HepG2 (cell line): ENCODE data around the gene ONECUT2. TPM values are rescaled to one million over a fixed set of nuclear protein-coding genes. Genes with fewer than 3 reads are reported as not detected.

Experiments used
- ATF7 ChIP-seq, 2 experiments: fragments of 450-650 bp in 1 of 2; sonication (generic) in 1 of 2; formaldehyde crosslinking in 1 of 2; IDR thresholded peaks; 2 replicates each; pipeline versions ENCODE4 v1.4.0 to v1.6.1; 2016 to 2020; ENCODE audit warnings: antibody characterized with exemption in 1 of 2, mild to moderate bottlenecking in 1 of 2, missing genetic modification reagents in 1 of 2
- BORCS8-MEF2B ChIP-seq: sonication (generic); formaldehyde crosslinking; IDR thresholded peaks from 2 replicates; pipeline ENCODE4 v1.8.0; 2022; ENCODE audit warnings: mild to moderate bottlenecking, missing genetic modification reagents
- FOXK2 ChIP-seq: fragments of 450-650 bp; IDR thresholded peaks from 2 replicates; pipeline ENCODE4 v1.6.1; 2016
- KDM2A ChIP-seq: sonication (generic); formaldehyde crosslinking; IDR thresholded peaks from 2 replicates; pipeline ENCODE4 v1.4.0; 2020; ENCODE audit warnings: low read depth, missing genetic modification reagents, borderline replicate concordance
- MED8 ChIP-seq: sonication (generic); formaldehyde crosslinking; IDR thresholded peaks from 2 replicates; pipeline ENCODE4 v1.8.1; 2023; ENCODE audit warnings: mild to moderate bottlenecking, missing genetic modification reagents; ENCODE audit not compliant: insufficient replicate concordance
- NFIB ChIP-seq: sonication (generic); formaldehyde crosslinking; IDR thresholded peaks from 2 replicates; pipeline ENCODE4 v1.9.0; 2021; ENCODE audit warnings: missing genetic modification reagents, mild to moderate bottlenecking, borderline replicate concordance
- PAF1 ChIP-seq: IDR thresholded peaks from 2 replicates; pipeline ENCODE4 v1.6.1; 2016; ENCODE audit warnings: missing genetic modification reagents, missing compliant biosample characterization
- TAF15 ChIP-seq: fragments of 200-400 bp; formaldehyde crosslinking; IDR thresholded peaks from one replicate; pipeline ENCODE4 v1.6.1; 2018; ENCODE audit warnings: mild to moderate bottlenecking, low read depth, low read length; ENCODE audit not compliant: poor library complexity, severe bottlenecking
- ZNF577 ChIP-seq: sonication (generic); formaldehyde crosslinking; IDR thresholded peaks from 2 replicates; pipeline ENCODE4 v1.4.0; 2020; ENCODE audit warnings: mild to moderate bottlenecking, low read depth, missing genetic modification reagents, borderline replicate concordance
- ZNF749 ChIP-seq: sonication (generic); formaldehyde crosslinking; IDR thresholded peaks from 2 replicates; pipeline ENCODE4 v1.8.0; 2022; ENCODE audit warnings: mild to moderate bottlenecking, missing genetic modification reagents, moderate library complexity, borderline replicate concordance
- polyA plus RNA-seq, 8 experiments: library from polyadenylated mRNA; depleted of rRNA in 3 of 8; stranded (reverse) in 7 of 8; unstranded in 1 of 8; fragments of >200 nt; fragmentation: Illumina TruSeq in 4 of 8; extraction: Trizol in 4 of 8; gene quantifications; 2 replicates each; pipeline versions ENCODE4 v1.2.1 to v1.2.3, GENCODE V29; 2011 to 2016; ENCODE audit warnings: low read depth in 4 of 8, missing spikeins in 1 of 8, mixed read lengths in 1 of 8; ENCODE audit not compliant: insufficient read depth in 1 of 8
- total RNA-seq, 5 experiments: library from RNA; depleted of rRNA; stranded (reverse); fragments of >200 nt; fragmentation: Illumina TruSeq; extraction: Trizol; gene quantifications; 2 replicates each; pipeline ENCODE4 v1.2.3, GENCODE V29; 2016; ENCODE audit warnings: low read depth in 1 of 5
- TF ChIP-seq, protein P1 (sequence below): sonication (generic); formaldehyde crosslinking; IDR thresholded peaks from 2 replicates; pipeline ENCODE4 v1.8.0; 2022; ENCODE audit warnings: mild to moderate bottlenecking, missing genetic modification reagents; ENCODE audit not compliant: insufficient replicate concordance
- TF ChIP-seq, protein P2 (sequence below), 2 experiments: fragments of 450-650 bp in 1 of 2; sonication (generic) in 1 of 2; formaldehyde crosslinking in 1 of 2; IDR thresholded peaks; 2 replicates each; pipeline versions ENCODE4 v1.6.1 to v1.8.0; 2016 to 2022; ENCODE audit warnings: antibody characterized with exemption in 1 of 2, mild to moderate bottlenecking in 1 of 2, missing genetic modification reagents in 1 of 2
- TF ChIP-seq, protein P3 (sequence below): sonication (generic); formaldehyde crosslinking; IDR thresholded peaks from 2 replicates; pipeline ENCODE4 v1.4.0; 2020; ENCODE audit warnings: missing genetic modification reagents; ENCODE audit errors: not compliant biosample characterization
- TF ChIP-seq, protein P4 (sequence below): IDR thresholded peaks from 2 replicates; pipeline ENCODE4 v1.6.1; 2016; ENCODE audit warnings: low read depth

The ONECUT2 gene
- total and polyA plus RNA-seq, 2 of the 13 experiments (the other 11 are each of a cell fraction or from before 2014, with no cell fraction given): 3.0 to 3.2 TPM

DNA sequence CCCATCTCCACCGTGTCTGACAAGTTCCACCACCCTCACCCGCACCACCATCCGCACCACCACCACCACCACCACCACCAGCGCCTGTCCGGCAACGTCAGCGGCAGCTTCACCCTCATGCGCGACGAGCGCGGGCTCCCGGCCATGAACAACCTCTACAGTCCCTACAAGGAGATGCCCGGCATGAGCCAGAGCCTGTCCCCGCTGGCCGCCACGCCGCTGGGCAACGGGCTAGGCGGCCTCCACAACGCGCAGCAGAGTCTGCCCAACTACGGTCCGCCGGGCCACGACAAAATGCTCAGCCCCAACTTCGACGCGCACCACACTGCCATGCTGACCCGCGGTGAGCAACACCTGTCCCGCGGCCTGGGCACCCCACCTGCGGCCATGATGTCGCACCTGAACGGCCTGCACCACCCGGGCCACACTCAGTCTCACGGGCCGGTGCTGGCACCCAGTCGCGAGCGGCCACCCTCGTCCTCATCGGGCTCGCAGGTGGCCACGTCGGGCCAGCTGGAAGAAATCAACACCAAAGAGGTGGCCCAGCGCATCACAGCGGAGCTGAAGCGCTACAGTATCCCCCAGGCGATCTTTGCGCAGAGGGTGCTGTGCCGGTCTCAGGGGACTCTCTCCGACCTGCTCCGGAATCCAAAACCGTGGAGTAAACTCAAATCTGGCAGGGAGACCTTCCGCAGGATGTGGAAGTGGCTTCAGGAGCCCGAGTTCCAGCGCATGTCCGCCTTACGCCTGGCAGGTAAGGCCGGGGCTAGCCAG lies 1.2 kb downstream of the ONECUT2 start (continued):
- TF ChIP-seq, protein P1, sequence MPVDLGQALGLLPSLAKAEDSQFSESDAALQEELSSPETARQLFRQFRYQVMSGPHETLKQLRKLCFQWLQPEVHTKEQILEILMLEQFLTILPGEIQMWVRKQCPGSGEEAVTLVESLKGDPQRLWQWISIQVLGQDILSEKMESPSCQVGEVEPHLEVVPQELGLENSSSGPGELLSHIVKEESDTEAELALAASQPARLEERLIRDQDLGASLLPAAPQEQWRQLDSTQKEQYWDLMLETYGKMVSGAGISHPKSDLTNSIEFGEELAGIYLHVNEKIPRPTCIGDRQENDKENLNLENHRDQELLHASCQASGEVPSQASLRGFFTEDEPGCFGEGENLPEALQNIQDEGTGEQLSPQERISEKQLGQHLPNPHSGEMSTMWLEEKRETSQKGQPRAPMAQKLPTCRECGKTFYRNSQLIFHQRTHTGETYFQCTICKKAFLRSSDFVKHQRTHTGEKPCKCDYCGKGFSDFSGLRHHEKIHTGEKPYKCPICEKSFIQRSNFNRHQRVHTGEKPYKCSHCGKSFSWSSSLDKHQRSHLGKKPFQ (CRISPR knock-in tag): no peak
- TF ChIP-seq ZNF577 (no peak), ZNF749 (no peak), PAF1 (CRISPR knock-in tag) (no peak), ATF7 (IDR thresholded peaks at IDR 0.05) (no peak), ATF7 (CRISPR knock-in tag; IDR thresholded peaks at IDR 0.05) (no peak), FOXK2 (no peak), BORCS8-MEF2B (CRISPR knock-in tag) (no peak), TAF15 (no peak), KDM2A (0 out of 2 replicates have a peak, but pooled peaks have one; percentile 14), MED8 (CRISPR knock-in tag) (no peak), NFIB (CRISPR knock-in tag) (no peak)
- TF ChIP-seq, protein P2, sequence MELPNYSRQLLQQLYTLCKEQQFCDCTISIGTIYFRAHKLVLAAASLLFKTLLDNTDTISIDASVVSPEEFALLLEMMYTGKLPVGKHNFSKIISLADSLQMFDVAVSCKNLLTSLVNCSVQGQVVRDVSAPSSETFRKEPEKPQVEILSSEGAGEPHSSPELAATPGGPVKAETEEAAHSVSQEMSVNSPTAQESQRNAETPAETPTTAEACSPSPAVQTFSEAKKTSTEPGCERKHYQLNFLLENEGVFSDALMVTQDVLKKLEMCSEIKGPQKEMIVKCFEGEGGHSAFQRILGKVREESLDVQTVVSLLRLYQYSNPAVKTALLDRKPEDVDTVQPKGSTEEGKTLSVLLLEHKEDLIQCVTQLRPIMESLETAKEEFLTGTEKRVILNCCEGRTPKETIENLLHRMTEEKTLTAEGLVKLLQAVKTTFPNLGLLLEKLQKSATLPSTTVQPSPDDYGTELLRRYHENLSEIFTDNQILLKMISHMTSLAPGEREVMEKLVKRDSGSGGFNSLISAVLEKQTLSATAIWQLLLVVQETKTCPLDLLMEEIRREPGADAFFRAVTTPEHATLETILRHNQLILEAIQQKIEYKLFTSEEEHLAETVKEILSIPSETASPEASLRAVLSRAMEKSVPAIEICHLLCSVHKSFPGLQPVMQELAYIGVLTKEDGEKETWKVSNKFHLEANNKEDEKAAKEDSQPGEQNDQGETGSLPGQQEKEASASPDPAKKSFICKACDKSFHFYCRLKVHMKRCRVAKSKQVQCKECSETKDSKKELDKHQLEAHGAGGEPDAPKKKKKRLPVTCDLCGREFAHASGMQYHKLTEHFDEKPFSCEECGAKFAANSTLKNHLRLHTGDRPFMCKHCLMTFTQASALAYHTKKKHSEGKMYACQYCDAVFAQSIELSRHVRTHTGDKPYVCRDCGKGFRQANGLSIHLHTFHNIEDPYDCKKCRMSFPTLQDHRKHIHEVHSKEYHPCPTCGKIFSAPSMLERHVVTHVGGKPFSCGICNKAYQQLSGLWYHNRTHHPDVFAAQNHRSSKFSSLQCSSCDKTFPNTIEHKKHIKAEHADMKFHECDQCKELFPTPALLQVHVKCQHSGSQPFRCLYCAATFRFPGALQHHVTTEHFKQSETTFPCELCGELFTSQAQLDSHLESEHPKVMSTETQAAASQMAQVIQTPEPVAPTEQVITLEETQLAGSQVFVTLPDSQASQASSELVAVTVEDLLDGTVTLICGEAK (IDR thresholded peaks at IDR 0.05): no peak
- TF ChIP-seq, protein P2 (CRISPR knock-in tag; IDR thresholded peaks at IDR 0.05): peak; percentile 62; the same call in 1 of the 2 replicates
- TF ChIP-seq, protein P3, sequence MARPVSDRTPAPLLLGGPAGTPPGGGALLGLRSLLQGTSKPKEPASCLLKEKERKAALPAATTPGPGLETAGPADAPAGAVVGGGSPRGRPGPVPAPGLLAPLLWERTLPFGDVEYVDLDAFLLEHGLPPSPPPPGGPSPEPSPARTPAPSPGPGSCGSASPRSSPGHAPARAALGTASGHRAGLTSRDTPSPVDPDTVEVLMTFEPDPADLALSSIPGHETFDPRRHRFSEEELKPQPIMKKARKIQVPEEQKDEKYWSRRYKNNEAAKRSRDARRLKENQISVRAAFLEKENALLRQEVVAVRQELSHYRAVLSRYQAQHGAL (CRISPR knock-in tag): no peak
- TF ChIP-seq, protein P4, sequence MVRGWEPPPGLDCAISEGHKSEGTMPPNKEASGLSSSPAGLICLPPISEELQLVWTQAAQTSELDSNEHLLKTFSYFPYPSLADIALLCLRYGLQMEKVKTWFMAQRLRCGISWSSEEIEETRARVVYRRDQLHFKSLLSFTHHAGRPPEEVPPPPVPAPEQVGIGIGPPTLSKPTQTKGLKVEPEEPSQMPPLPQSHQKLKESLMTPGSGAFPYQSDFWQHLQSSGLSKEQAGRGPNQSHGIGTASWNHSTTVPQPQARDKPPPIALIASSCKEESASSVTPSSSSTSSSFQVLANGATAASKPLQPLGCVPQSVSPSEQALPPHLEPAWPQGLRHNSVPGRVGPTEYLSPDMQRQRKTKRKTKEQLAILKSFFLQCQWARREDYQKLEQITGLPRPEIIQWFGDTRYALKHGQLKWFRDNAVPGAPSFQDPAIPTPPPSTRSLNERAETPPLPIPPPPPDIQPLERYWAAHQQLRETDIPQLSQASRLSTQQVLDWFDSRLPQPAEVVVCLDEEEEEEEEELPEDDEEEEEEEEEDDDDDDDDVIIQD (CRISPR knock-in tag): no peak
